T-helper 9 cell (primary cell): ENCODE results near the gene LCLAT1.
"Not testable (repeated sequence)": the region's sequence is repeated elsewhere in the genome, so short reads cannot be mapped to it uniquely, and the experiment has no call there.

Experiments
- DNase-seq: peaks from one replicate; pipeline ENCODE4 v3.0.0-alpha.2; 2020

The LCLAT1 gene

DNA sequence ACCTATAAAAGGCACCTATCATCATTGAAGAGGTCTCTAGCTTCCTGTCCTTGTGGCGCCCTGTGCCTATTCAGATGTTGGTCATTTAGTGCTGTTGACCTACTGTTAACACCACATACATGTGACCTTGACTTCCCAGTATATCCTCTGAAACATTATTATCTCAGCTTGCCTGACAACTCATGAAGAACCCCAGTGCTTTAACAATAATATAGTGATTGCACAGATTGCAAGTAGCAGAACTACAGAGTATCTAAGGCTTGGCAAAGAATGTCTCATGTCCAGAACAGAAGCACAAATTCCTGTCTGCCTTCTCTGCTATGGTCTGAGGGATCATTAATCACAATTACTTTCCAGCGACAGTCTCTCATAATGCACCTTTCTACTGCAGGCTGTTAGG is 165.3 kb downstream of the LCLAT1 start:
- DNase-seq, result no peak

DNA sequence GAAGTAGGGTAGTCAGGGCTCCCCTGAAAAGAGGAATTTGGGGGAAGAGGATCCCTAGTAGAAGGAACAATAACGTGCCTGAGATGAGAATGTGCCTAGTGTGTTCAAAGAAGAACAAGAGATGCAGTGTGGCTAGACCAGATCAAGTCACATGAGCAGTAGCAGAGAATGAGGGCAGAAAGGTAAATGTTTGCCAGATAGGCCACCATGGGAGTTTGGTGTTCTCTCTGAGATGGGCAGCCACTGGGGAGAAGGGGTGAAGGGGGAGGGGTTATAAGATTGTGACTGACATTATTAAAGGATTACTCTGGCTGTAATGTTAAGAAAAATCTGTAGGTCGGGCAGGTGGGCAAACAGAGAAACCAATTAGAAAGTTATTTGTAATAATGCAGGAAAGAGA is 166.0 kb downstream of the LCLAT1 start:
- DNase-seq, result no peak

DNA sequence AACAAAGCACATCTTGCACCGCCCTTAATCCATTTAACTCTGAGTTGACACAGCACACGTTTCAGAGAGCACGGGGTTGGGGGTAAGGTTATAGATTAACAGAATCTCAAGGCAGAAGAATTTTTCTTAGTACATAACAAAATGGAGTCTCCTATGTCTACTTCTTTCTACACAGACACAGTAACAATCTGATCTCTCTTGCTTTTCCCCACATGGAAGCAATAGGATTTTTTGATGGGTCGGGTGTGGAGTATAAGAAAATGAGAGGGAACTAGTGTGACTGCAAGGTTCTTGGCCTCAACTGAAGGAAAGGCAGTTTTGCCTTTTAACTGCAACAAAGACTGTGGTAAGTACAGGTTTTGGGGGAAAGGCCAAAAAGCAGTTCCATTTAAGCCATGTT is 167.2 kb downstream of the LCLAT1 start:
- not testable (repeated sequence) for DNase-seq

DNA sequence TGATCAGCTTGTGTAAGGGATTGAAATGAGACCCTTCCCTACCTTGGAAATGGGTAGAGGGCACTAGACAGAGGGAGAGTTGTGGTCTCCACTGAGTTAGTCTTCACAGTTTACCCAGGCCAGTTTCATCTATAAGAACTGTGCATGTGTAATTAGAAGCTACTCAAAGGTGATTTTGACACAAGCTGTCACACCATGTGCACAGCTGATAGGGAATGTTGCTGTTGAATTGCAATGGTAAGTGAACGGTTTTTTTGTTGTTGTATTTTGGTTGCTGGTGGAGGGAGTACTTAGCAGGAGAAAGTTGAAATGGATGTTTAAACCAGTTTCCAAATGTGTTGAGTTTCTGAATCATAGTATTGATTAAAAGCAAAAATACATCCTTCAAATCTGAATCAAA is 168.9 kb downstream of the LCLAT1 start:
- no peak for DNase-seq

DNA sequence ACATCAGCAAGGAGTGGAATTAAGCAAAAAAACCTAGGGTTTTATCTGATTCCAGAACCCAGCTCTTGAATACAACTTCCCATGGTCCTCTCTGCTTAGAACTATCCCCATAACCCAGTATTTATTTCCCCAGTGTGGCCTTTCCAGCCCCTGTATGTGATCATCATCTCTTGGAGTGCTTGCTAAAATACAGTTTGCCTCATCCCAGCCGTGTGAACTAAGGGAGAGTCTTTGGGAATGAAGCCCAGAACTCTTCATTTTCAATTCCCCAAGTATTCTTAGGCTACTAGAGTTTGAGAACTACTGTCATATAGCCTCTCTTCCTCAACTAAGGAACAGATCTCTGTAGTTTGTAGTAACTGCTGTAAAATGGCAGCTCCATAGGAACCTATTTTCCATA is 173.1 kb downstream of the LCLAT1 start:
- DNase-seq, result no peak

DNA sequence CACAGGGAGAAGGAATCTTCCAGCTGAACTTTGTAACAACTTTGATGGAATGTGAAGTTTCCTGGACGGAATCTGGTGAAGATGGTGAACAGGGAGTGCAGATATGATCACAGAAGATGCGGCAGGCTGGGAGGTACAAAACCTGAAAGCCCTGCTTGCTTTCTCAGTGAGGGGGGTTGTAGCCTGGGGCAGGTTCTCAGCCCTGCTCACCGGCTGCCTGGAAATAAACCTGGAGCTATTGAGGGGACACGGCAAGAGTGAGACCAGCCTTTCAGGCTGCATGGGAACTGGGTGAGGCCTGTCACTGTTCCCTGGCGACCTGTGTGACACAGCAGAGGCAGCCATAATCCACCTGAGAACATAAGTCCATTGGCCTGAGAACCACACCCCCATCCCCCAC is 174.8 kb downstream of the LCLAT1 start:
- DNase-seq, result no peak

DNA sequence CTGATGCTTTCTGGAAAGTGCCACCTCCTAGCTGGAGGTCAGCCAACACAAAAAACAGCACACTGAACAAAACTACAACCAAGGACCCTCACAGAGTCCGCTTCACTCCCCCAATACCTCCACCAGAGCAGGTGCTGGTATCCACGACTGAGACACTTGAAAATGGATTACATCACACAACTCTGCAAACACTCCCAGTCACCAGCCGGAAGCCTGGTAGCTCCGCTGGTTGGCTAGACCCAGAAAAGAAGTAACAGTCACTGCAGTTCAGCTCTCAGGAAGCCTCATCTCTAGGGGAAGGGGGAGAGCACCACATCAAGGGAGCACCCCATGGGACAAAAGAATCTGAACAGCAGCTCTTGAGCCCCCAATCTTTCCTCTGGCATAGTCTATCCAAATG is 175.4 kb downstream of the LCLAT1 start:
- DNase-seq, result no peak

DNA sequence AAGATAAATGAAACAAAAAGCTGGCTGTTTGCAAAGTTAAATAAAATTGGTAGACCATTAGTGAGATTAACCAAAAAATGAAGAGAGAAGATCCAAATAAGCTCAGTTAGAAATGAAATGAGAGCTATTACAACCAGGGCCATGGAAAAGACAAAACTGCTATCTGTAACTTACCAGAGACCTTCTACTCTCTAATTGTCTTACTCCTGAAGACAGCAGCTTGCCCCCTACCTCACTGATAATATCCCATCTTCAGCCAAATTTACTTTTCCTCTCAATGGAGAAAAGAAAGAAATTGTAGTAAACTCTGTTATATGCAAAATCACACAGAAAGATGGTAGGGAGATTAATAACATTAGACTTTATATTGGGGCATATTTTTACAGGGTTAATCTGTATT is 178.2 kb downstream of the LCLAT1 start:
- DNase-seq, result no peak

DNA sequence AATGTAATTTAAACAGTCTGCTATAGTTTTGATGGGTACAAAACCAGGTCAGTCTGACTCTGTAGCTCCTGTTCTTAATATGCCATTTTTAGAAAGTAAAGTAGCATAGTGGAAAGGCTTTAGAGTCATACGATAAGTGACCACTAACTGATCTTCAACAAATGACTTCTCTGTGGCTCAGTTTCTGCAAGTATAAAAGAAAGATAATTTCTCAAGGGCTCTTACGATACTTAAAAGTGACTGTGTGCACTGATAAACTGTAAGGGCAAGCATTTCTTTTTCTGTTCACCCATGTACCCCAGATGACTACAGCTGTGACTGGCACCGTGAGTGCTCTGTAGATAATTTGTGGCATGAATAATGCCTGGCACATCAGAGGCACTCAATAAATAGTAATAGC is 178.7 kb downstream of the LCLAT1 start:
- DNase-seq, result no peak

DNA sequence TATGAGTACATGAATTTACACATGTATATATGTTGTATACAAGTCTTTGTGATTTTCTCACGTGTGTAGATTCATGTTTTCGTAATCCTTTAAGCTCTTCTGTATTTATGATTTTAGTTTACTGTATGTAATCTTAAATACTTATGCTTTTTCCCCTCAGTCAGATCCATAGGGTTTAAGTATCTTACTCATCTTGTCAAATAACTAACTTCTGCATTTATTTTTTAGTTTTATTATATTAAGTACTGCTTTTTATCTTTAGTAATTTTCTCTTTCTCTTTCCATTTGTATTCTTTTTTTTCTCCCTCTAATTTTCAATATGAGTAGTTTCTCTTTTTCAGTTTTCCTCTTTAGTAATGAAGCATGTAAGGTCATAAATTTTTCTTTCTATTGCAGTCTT is 179.4 kb downstream of the LCLAT1 start:
- DNase-seq, result no peak

DNA sequence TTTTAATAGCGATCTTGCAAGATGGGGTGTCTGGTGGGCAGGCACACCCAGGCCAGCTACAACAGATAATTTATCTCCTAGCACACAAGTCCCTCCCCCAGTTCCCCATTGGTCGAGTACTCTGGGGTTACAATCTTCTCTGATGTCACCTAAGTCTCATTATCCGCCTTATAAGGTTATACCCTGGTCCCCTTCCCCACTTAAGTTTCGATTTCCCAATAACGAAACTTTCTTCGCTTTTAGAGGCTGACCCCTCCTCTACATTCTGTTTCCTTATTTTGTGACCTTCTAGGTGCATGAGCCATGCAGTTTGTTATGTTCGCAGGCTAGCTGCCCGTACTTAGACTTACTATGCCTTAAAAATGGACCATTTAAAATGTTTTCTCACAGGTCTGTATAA is 180.1 kb downstream of the LCLAT1 start:
- no peak for DNase-seq

DNA sequence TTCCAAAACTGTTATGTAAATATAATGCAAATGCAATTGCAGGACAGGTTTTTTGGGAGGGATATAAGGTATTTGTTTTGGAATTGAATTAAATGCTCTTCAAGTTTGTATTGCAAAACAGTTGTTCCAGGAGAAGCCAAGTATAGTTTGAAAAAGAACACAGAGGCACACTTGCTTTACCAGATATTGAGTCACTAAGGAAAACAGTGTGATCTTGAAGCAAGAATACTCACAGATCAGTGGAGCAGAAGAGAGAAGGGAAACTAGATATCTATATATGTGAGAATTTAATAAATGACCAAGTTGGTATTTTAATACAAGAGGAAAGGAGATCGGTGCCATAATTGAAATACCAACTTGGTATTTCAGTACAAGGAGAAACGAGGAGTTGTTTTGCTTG is 181.3 kb downstream of the LCLAT1 start:
- DNase-seq, result no peak

DNA sequence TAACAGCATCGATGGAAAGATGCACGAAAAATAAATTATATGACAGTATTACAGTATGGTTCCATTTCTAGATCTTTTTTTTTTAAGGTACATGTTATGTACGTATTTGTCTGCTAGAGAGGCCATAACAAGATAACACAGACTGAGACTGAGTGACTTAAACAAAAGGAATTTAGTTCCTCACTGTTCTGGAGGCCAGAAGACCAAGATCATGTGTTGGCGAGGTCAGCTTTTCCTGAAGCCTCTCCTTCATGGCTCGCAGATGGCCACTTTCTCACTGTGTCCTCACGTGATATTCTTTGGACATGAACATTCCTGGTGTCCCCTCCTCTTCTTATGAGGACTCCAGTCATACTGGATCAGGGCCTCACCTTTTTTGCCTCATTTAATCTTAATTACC is 182.8 kb downstream of the LCLAT1 start:
- DNase-seq, result no peak

DNA sequence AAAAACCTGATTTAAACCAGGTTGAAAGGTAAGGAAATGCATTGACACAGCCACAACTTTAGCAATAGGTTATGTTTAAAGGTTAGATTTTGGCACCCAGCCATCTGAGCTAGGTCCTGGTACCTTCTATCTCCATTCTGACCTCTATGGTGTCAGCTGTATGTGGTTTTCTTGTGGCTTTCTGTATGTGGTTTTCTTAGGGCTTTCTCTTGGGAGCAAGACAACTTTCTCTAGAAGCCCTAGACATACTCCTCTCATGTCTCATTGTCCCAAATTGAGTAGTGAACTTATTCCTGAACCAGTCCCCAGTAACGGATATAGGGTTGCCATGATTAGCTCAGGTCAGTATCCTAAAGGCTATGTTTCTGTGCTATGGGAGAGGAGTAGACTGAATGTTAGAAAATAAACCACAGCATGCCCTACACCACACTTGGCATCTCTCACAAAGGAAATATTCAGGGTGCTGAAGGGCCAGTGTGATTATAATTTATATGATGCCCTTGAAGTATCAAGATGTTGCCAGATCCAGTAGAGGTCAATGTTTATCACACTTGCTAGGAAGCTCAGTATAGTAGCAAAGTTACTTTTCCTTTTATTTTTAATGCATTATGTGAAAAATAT is 184.1 kb downstream of the LCLAT1 start:
- no peak for DNase-seq

DNA sequence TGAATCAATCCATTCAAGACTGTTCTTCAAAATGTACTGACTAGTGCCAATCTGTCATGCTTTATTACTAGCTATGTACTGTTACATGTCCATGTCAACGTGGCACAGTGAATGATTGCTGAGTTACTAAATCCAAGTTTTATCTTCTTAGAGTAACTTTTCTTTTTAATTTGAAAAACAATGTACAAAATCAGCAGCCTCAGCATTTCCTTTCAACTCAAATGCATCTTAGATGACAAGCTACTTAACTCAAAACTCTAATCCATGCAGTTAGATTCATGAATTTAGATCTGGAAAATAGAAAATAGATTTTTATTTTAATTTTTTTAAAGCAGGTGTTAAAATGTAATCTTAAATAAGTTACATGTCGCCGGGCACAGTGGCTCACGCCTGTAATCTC is 186.0 kb downstream of the LCLAT1 start:
- DNase-seq, result no peak

DNA sequence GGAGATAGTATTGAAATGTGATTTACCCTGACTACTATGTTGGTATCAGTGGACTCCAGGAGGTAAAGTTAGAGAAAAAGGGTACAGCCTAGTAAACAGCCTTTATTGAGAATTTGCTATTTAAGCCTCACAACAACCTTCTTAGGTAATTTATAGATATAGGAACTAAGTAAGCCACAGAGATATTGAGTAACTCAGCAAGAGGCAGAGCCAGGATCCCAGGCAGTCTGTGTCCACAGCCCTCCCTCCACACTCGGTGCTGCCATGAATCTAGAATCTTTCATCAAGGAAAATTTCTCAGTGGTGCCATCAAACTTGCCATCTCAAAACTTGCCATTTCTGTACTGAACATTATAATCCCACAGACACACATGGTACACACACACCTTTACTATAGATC is 189.3 kb downstream of the LCLAT1 start:
- no peak for DNase-seq

DNA sequence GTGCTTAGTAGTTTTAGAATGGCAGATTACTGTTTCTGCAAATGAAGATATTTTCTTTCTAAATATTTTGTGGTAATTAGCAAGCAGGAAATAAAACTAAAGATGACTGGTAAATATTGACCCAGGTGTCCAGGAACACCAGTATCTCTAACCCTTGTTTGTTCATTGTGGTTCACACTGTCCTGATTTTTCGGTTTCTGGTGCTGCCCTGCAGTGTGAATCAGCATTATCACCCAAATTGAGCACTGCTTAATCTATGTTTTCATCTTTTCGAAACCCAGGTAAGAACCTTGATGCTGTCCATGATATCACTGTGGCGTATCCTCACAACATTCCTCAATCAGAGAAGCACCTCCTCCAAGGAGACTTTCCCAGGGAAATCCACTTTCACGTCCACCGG is 192.8 kb downstream of the LCLAT1 start:
- no peak for DNase-seq

DNA sequence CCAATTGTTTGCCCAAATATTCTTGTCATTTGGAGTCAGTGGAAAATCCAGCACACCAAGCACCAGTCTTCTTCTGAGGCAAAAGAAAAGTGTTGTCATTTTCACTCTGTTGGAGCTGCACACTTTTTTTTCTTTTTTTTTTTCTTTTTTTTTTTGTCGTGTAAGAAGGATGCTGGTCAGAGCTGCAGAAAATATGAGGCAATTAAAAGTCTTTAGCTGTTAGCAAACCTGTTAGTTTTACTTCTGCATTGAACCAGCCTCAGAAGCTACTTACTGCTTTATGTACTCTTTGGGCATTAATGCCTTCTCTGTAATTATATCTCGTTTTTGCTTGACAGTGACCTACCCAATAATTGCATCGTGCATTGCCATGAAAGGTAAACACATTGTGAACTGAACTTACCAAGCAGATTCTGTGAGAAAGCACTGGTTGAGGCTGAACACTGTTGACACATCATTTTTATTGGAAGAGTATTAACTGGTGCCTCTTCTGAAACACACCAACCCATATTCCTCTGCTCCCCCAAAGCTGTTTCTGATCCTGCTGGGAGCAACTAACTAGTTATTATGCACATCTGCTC is 194.8 kb downstream of the LCLAT1 start:
- DNase-seq, result no peak

DNA sequence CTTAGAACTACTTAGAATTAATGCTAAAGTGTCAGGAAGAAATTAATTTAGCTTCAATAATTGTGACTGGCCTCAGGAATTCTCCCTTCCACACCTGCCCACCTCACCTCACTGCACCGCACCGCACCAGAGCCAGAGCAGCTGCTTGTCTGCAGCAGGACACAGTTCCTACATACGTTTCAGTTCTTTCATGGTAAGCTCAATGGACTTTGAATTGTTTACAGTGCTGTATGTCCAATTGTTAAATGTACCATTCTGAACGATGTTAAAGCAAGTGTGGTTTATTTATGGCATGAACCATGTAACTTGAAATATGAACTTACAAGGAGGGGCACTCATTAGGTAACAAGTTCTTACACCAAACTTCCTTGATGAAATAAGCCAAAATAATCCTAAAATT is 196.0 kb downstream of the LCLAT1 start:
- not testable (repeated sequence) for DNase-seq

DNA sequence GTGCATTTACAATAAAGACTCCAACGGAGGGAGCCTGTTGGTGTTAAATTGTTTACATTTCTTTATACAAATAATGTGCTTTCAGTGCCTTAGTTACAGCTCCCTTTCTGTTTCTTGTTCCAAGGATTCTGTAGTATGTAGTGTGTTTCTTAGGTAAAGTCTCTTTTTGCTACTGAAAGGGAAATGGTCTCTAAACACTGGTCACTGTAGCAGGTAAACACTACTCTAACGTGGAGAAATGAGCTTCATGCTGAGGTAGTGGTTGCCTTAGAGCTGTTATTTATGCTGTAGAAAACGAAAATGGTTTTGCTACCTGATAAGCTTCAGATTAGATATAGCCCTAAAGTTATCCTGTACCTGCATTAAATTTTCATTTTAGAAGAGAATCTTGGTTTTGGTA is 196.6 kb downstream of the LCLAT1 start:
- no peak for DNase-seq

DNA sequence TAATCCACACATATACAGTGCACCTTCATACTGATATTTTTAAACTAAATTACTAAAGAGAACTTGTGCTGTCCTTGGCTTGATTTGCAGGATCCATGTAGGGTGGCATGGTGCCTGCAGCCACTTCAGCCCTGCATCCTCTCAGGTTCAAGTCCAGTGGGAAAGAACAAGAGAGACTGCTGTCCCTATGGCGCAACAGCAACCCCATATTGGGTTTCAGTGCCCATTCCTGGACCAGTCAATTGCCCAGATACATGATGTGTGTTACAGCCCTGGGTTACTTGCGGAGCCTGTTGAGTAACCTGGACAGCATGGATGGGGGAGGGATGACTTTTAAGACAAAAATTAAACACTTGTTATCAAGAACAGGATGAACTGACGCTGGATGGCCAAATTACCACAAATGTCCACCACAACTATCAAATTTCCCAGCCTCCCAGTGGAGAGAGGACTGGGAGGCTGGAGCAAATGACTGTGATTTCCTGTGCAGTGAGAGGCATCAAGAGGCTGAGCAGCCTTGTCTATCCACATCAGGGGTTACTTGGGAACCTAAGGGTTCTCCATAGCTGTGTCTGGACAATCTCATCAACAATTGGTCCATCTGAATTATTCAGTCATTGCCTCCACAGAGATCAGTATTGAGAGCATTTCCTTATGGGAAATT is 198.2 kb downstream of the LCLAT1 start:
- no peak for DNase-seq

DNA sequence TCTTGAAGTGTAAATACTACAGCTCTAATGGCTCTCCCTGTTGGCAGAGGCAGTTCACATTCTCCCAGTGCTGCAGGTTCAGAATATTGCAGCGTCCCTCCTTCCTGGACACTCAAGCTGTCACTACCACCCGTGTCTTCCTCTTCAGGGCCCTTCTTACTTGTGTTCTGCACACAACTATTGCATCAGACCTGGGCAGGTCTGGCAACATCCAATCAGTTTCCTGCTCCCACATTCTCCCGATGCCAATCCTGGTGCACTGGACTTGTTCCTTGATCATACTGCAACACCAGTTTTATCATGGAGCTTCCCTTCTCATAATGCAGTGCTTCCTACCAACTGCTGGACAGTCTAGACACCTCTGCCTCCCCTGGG is 198.7 kb downstream of the LCLAT1 start:
- DNase-seq, result no peak

DNA sequence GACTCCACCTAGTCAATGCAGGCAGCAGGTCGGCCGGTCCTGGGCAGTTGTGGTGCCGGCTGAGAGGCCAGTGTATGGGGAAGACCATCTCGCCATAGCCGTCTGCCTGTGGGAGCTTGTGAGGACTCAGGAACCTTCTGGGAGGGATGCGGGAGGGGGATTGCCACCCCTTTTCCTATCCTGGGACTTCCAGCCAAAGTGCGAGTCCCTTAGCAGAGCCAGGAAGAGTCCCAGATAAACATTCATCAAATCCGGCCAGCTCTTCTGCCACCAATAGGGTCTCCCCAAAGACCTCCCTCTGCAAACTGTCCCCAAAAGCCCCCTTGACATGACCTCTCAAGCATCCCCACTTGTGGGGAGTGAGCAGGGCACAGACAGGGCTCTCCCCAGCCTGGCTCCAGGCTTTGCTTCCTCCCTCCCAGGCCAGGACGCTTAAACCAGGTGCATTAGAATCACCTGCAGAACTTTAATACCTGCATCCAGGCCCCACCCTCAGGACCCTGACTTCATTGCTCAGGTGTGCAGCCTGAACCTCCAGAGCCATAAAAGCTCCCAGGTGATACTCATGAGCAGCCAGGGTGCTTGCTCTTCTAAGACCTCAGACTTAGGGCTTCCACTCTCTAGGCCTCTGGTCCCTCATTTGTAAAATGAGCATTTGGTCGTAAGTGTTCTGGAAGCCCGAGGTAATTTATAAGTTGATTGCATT is 200.9 kb downstream of the LCLAT1 start:
- no peak for DNase-seq

DNA sequence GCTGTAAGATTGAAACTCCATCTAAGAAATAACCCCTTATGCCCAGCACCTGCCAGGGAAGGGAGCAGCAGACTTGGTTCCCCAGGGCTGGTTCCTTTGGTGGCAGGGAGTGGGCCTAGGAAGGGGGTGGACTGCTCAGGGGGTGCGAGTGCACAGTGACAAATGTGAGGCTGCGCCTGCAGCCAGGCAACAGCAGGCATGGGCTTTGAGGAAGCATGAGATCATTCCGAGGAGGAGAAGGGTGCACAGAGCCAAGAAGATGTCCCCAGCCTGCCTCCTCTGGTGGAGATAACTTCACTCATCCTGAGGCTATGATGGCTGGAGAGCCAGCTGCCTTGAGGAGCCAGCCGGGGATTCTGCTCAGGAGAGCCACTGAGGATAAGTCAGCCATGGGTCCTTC is 202.2 kb downstream of the LCLAT1 start:
- DNase-seq, result no peak
